ENCODE results near the gene PNN. TPM values are rescaled to one million over a fixed set of nuclear protein-coding genes. Genes with fewer than 3 reads are reported as not detected.
"Not testable (repeated sequence)": the region's sequence is repeated elsewhere in the genome, so short reads cannot be mapped to it uniquely, and the experiment has no call there.

Gene PNN
- total RNA-seq: 30.0 TPM
- long read RNA-seq, transcript PNN-201 (9 exons, 3,576 nt): major isoform, 27 of 33 reads
- long read RNA-seq, partial matches to known transcripts: 5 of 33 reads
- long read RNA-seq, other reads (novel, unspliced or antisense): 1 of 33 reads

DNA sequence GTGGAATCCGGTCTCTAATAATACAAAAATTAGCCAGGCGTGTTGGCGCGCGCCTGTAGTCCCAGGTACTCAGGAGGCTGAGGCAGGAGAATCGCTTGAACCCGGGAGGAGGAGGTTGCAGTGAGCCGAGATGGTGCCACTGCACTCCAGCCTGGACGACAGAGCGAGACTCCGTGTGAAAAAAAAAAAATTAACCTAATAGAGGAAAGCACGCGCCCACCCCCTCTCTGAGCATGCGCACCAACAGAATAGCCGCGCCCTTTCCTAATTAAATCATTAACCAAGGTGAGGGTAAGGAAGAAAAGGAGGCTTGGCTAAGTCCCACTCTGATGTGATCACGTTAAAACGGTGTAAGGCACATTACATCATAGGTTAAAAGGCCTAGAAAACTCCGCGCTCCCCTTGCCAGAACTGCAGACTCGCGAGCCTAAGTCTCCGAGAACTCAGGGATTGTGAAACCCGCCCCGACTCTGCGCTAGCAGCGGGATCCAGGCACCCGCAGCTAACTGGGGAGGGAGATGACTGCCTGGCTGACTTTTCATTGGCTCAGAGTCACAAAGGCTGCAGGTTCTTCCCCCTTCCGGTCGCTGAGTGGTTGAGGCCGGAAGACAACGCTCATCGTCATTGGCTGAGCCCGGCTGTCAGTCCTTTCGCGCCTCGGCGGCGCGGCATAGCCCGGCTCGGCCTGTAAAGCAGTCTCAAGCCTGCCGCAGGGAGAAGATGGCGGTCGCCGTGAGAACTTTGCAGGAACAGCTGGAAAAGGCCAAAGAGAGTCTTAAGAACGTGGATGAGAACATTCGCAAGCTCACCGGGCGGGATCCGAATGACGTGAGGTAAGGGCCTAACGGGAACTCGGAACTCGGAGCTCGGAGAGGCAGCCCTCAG is at the start of gene PNN:
PNN (plus strand) TSS at position 695 of the 885 bp plus-strand sequence; CDS start at position 721, 26 bp downstream.
- peak; percentile 99 for DNase-seq (ENCODE audit: low spot score)
- intact Hi-C loops (cut with DNase I): loop anchor here (2.0 to 5.0 kb wide), 2 partner anchors 73 to 258 kb away; partner anchors contain the start of genes FBXO33 and SEC23A

DNA sequence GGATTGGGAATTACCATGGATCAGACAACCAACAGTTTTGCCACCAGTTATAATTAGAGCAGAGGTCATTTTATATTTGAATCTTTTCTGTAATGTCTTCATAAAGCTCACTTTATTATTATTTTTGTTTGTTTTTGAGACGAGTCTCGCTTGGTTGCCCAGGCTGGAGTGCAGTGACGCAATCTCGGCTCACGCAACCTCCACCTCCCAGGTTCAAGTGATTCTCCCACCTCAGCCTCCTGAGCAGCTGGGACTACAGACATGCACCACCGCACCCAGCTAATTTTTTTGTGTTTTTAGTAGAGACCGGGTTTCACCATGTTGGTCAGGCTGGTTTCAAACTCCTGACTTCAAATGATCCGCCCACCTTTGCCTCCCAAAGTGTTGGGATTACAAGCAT is 37.2 kb upstream of the PNN start:
- intact Hi-C loops (cut with DNase I): not testable (repeated sequence)

DNA sequence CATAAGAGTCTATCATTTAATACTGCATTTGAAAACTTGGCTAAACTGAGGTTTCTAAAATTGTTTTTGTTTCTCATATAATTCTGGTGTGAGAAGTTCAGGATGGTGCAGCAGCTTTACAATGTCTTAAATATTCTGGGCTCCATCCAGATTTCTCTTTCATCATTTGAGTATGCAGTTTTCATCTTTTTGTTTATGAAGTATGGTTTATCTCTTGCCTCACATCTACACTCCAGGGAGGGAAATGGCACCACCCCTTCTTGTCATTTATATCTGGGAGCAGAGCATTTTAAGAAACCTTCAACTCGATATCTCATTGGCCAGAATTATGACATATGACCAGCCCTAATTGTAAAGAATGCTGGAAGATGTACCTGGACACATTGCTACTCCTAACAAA is 36.6 kb upstream of the PNN start:
- no peak for DNase-seq (ENCODE audit: low spot score)
- intact Hi-C loops (cut with DNase I): no loop called here

More for the DNA sequence above, 37.2 kb upstream of the PNN start:
- DNase-seq (ENCODE audit: low spot score): not testable (repeated sequence)

- DNase-seq (ENCODE audit: low spot score): no peak
- intact Hi-C loops (cut with DNase I): no loop called here
These were observed 34.9 kb upstream of the PNN start for GRCh38 chr14:39140170-39140569.

DNA sequence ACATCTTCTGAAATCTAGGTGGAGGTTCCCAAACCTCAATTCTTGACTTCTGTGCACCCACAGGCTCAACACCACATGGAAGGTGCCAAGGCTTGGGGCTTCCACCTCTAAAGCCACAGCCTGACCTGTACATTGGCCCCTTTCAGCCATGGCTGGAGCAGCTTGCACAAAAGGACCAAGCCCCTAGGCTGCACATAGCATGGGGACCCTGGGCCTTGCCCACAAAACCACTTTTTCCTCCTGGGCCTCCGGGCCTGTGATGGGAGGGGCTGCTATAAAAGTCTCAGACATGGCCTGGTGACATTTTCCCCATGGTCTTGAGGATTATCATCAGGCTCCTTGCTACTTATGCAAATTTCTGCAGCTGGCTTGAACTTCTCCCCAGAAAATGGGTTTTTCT is 33.4 kb upstream of the PNN start:
- DNase-seq (ENCODE audit: low spot score); intact Hi-C loops (cut with DNase I): not testable (repeated sequence)

DNA sequence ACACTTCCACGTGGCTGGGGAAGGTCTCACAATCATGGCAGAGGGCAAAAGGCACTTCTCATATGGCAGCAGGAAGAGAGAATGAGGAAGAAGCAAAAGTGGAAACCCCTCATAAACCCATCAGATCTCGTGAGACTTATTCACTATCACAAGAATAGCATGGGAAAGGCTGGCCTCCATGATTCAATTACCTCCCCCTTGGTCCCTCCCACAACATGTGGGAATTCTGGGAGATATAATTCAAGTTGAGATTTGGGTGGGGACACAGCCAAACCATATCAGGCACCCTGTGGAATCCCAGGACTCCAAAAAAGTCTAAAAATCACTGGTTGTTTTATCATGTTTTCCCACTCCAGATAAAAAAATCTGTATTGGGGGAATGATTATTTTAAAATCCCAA is 31.8 kb upstream of the PNN start:
- DNase-seq (ENCODE audit: low spot score); intact Hi-C loops (cut with DNase I): not testable (repeated sequence)

DNA sequence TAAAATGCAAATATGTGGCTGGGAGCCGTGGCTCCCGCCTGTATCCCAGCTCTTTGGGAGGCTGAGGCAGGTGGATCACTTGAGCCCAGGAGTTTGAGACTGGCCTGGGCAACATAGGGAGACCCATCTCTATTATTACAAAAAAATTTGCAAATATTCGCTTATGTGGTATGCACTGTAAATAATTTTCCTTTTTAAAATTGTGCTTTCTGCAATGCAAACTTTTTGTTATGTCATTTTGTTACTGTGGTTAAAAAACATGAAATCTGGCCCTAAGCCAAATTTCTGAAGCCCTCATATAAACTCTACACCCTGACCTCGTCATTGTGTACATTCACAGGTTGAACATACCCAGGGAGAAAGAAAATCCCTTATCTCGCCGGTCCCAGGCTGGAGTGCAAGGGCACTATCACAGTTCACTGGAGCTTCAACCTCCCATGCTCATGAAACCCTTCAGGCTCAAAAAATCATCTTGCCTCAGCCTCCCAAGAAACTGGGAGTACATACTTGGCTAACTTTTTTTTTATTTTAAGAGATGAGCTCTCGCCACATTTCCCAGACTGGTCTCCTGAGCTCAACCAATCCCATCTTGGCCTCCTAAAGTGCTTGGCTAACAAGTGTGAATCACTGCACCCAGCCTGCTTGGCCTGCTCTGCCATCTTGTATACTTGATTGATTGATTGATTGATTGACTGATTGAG is 29.6 kb upstream of the PNN start:
- DNase-seq (ENCODE audit: low spot score): no peak
- intact Hi-C loops (cut with DNase I): no loop called here

DNA sequence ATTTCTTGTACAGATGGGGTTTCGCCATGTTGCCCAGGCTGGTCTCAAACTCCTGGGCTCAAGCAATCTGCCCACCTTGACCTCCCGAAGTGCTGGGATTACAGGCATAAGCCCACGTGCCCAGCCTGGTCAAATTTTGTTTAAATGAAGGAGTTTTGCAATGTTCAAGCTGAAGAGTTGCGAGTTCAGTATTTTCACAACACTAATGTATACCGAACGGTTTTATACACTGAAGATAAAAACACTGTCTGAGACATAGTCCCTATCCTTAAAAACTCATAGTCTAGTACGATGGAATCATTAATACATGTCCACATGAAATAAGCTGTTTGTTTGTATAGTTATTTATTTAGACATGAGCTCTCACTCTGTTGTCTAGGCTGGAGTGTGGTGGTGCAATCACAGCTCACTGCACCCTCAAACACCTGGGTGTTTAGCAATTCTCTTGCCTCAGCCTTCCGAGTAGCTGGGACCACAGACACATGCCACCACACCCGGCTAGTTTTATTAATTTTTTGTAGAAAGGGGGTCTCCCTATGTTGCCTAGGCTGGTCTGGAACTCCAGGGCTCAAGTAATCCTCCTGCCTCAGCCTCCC is 20.4 kb upstream of the PNN start:
- no peak for DNase-seq (ENCODE audit: low spot score)
- intact Hi-C loops (cut with DNase I): no loop called here

DNA sequence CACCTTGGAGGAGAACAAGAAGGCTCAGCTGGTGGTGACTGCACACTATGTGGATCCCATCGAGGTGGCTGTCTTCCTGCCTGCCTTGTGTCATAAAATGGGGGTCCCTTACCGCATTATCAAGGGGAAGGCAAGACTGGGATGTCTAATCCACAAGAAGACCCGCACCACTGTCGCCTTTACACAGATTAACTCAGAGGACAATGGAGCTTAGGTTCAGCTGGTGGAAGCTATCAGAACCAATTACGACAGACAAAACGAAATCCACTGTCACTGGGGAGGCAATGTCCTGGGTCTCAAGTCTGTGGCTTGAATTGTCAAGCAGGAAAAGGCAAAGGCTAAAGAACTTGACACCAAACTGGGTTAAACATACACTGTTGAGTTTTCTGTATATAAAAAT is 17.6 kb upstream of the PNN start:
- no peak for DNase-seq (ENCODE audit: low spot score)
- intact Hi-C loops (cut with DNase I): no loop called here

- no peak for DNase-seq (ENCODE audit: low spot score)
- intact Hi-C loops (cut with DNase I): no loop called here
These were observed 16.7 kb upstream of the PNN start for GRCh38 chr14:39158222-39158858.

- intact Hi-C loops (cut with DNase I): no loop called here
- no peak for DNase-seq (ENCODE audit: low spot score)
These were observed 14.6 kb upstream of the PNN start for GRCh38 chr14:39160494-39160893.

- intact Hi-C loops (cut with DNase I); DNase-seq (ENCODE audit: low spot score): not testable (repeated sequence)
These were observed 7.2 kb upstream of the PNN start for GRCh38 chr14:39167797-39168320.

GRCh38 chr14:39168591-39168990 is 6.5 kb upstream of the PNN start:
- no peak for DNase-seq (ENCODE audit: low spot score)
- intact Hi-C loops (cut with DNase I): no loop called here

DNA sequence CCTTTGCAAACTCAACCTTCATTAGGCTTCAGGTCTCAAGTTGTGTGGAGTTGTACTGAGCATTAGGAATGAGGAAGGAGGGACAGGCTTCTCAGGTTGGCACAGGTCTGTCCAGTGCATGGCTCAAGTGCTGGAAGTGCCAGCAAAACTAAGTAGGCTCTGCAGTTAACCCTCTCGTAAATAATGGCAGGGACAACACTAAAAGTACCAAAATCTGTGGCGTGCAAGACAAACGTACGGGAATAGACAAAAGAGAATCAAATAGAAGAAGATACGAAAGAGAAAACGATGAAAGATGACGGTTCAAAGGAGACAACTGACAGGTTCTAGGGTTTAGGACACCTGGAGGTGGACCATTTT is 5.5 kb upstream of the PNN start:
- no peak for DNase-seq (ENCODE audit: low spot score)
- intact Hi-C loops (cut with DNase I): no loop called here

DNA sequence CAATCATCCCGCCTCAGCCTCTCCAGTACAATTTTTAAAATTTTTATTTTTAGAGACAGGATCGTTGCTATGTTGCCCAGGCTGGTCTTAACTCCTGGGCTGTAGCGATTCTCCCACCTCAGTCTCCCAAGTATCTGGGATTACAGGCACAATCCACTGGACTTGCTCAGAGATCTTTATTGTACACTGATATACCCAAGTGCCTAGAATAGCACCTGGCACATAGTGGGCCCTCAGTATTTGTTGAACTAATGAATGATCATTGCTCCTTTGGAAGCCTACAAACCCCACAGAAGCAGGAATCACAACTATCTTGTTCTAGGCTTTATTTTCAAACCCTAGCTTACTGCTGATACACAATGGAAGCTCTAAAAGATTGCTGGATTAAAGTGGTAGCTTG is 1.9 kb upstream of the PNN start:
- DNase-seq (ENCODE audit: low spot score): no peak
- intact Hi-C loops (cut with DNase I): loop anchor here (5.0 kb wide), 1 partner anchor 71 kb away; the partner anchor contains the start of gene SEC23A

- peak; percentile 80 for DNase-seq (ENCODE audit: low spot score)
These were observed 600 bp downstream of the PNN start for GRCh38 chr14:39175445-39176262.

DNA sequence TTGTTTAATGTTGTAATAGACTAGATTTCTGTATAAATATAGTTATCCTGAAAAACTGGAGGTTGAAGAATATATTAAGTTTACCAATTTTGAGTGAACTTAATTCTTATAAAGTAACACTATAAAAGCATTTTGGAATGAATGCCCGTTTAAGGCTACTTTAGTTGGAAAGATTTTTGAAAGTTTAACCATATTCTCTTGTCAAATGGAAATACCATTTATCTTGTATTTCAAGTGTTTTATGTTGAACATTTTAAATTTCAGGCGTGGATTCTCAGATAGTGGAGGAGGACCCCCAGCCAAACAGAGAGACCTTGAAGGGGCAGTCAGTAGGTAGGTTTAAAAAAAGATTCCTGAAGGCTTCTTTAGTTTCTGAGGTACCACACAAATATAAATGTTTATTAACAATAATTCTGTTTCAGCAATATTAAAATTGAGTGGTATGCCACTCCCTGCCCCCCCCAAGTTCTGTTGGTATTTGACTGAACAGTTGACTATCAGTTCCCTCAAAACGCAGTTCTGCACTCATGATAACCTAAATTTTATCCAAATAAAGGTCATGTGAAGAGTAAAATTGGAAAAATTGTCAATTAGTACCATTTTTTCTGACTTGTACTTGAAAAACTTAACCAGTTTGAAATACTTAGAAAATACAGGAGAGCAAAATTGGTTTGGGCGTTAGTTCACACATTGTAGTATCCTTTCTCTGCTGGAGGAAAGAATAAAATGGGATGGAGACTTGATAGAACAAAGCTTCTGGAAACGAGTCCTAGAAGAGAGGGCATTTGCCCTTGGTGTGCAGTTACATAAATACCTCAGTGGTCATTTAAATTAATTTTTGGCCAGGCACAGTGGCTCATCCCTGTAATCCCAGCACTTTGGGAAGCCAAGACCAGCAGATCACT is 1.5 kb downstream of the PNN start:
- no peak for DNase-seq (ENCODE audit: low spot score)

More at GRCh38 chr14:39175445-39176262, 600 bp downstream of the PNN start:
- intact Hi-C loops (cut with DNase I): loop anchor here (2.0 kb wide), 1 partner anchor 257 kb away; the partner anchor contains the start of gene FBXO33

More for the DNA sequence above, 1.5 kb downstream of the PNN start:
- intact Hi-C loops (cut with DNase I): no loop called here

Data from cardiac septum (tissue), 1 donor.